ENCODE measurements around the gene PKIG. TPM values are rescaled to one million over a fixed set of nuclear protein-coding genes. Genes with fewer than 3 reads are reported as not detected.

Gene PKIG
- total and polyA plus RNA-seq, 2 donors (not counting 3 experiments of a cell fraction or from before 2014, with no cell fraction given) = 135 to 167 TPM

DNA sequence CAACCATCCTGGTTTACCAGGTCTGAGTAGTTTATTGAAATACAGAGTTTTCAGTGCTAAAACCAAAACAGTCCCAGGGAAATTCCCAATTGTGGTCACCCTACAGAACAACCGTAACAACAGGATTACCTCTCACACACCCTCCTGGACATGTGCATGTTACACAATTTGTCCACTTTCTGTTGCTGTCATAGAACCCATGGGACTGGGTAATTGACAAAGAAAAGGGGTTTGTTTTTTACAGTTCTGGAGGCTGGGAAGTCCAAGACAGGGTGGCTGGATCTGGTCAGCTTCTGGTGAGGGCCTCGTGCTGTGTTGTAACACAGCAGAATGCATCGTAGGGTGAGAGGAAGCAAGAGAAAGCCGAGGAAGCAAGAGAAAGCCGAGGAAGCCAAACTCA is 78.2 kb downstream of the PKIG start:
- TF ChIP-seq FOS (IDR thresholded peaks at IDR 0.05; ENCODE audit: borderline replicate concordance, insufficient read depth, low read length) (no peak), POLR2AphosphoS5 (IDR thresholded peaks at IDR 0.05; ENCODE audit: insufficient read depth, low read depth, low read length) (no peak), POLR2A (IDR thresholded peaks at IDR 0.05; ENCODE audit: low read depth, low read length) (no peak), MYC (IDR thresholded peaks at IDR 0.05; ENCODE audit: low read depth, low read length) (no peak), GATA2 (IDR thresholded peaks at IDR 0.05; ENCODE audit: insufficient read depth, insufficient read length, low read depth, low read length) (no peak), JUN (IDR thresholded peaks at IDR 0.05; ENCODE audit: borderline replicate concordance, insufficient read depth, insufficient read length, low read depth) (no peak)
- TF ChIP-seq, protein P1, sequence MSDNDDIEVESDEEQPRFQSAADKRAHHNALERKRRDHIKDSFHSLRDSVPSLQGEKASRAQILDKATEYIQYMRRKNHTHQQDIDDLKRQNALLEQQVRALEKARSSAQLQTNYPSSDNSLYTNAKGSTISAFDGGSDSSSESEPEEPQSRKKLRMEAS (IDR thresholded peaks at IDR 0.05; ENCODE audit: insufficient read depth, insufficient read length) = no peak
- TF ChIP-seq, protein P2, sequence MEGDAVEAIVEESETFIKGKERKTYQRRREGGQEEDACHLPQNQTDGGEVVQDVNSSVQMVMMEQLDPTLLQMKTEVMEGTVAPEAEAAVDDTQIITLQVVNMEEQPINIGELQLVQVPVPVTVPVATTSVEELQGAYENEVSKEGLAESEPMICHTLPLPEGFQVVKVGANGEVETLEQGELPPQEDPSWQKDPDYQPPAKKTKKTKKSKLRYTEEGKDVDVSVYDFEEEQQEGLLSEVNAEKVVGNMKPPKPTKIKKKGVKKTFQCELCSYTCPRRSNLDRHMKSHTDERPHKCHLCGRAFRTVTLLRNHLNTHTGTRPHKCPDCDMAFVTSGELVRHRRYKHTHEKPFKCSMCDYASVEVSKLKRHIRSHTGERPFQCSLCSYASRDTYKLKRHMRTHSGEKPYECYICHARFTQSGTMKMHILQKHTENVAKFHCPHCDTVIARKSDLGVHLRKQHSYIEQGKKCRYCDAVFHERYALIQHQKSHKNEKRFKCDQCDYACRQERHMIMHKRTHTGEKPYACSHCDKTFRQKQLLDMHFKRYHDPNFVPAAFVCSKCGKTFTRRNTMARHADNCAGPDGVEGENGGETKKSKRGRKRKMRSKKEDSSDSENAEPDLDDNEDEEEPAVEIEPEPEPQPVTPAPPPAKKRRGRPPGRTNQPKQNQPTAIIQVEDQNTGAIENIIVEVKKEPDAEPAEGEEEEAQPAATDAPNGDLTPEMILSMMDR (IDR thresholded peaks at IDR 0.05; ENCODE audit: extremely low read depth in 1 of 2, insufficient read depth in 1 of 2, low read depth in 1 of 2, low read length in 2 of 2) = no peak
- POLR2A ChIA-PET = no interaction called here
- Histone ChIP-seq H3K4me1 (ENCODE audit: control insufficient read depth, extremely low read depth, insufficient read depth, low read length) (peaks cover 9% of the 10 kb centered on the region), H3K27me3 (ENCODE audit: control insufficient read depth in 2 of 2, insufficient read depth in 2 of 2, low read length in 2 of 2) (peaks cover 6 to 13% of the 10 kb centered on the region in 2 experiments), H3K4me2 (ENCODE audit: insufficient read depth, low read length) (no peak overlapping the region), H3K4me3 (replicated peaks in 1 of 3; ENCODE audit: insufficient read depth in 1 of 3, low read depth in 1 of 3, low read length in 3 of 3) (no peak overlapping the region), H2AFZ (ENCODE audit: low read depth, low read length) (no peak overlapping the region), H3K36me3 (ENCODE audit: control insufficient read depth in 2 of 2, extremely low read depth in 1 of 2, insufficient read depth in 2 of 2, low read length in 2 of 2) (no peaks in the 10 kb centered on the region), H3K9me1 (replicated peaks; ENCODE audit: control insufficient read depth, extremely low read depth, insufficient read depth, low read length) (no peaks in the 10 kb centered on the region), H4K20me1 (replicated peaks; ENCODE audit: control insufficient read depth, extremely low read depth, insufficient read depth, low read length) (no peaks in the 10 kb centered on the region), H3K9me3 (replicated peaks; ENCODE audit: control insufficient read depth, insufficient read depth, low read length) (no peaks in the 10 kb centered on the region), H3K79me2 (ENCODE audit: control insufficient read depth, insufficient read depth, low read length) (no peaks in the 10 kb centered on the region), H3K9ac (replicated peaks; ENCODE audit: extremely low read depth, insufficient read depth, low read length) (no peak overlapping the region), H3K27ac (ENCODE audit: insufficient read depth, low read depth, low read length) (no peak overlapping the region)
- BruUV-seq (replicated peaks) = no TSS peak
- no peak for DNase-seq (ENCODE audit: low read depth, low spot score)
- intact Hi-C loops (cut with micrococcal nuclease) (no loop called here), dilution Hi-C loops (cut with MboI; ENCODE audit: extremely low pct_ligation_motif_present, low sequenced_read_pairs) (no loop called here)
- FAIRE-seq = no peak
- CTCF ChIA-PET = no interaction called here
